Measurements from ENCODE around the gene DMRTC2.

DMRTC2 gene

DNA sequence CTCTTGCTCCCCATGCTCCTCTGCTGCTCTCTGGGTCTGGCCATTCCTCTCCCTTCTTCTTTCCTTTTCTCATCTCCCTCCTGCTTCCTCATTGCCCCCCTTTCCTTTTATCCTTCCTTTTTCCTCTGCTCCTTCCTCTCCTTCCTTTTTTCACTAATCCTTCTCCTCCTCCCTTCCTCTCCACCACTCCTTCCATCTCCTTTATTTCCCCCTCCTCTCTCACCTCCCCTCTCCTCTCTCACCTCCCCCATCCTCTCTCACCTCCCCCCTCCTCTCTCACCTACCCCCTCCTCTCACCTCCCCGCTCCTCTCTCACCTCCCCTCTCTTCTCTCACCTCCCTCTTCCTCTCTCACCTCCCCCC lies 51.7 kb downstream of the DMRTC2 start:
- H3K4me1 ChIP-seq (ENCODE audit: control insufficient read depth, low read depth, low read length), result peaks cover 4% of the 10 kb centered on the region
- H3K9me3 ChIP-seq (ENCODE audit: control insufficient read depth, low read depth, low read length), result no peaks in the 10 kb centered on the region
- H3K27me3 ChIP-seq (ENCODE audit: control insufficient read depth, insufficient read depth, low read length), result no peaks in the 10 kb centered on the region
- no peak overlapping the region for H3K9ac ChIP-seq (ENCODE audit: low read length)
- H3K36me3 ChIP-seq (ENCODE audit: control insufficient read depth, low read depth, low read length), result peaks cover 17% of the 10 kb centered on the region
- no peak overlapping the region for H3K27ac ChIP-seq (ENCODE audit: low read length)
- H3K4me3 ChIP-seq (ENCODE audit: low read length), result no peak overlapping the region

DNA sequence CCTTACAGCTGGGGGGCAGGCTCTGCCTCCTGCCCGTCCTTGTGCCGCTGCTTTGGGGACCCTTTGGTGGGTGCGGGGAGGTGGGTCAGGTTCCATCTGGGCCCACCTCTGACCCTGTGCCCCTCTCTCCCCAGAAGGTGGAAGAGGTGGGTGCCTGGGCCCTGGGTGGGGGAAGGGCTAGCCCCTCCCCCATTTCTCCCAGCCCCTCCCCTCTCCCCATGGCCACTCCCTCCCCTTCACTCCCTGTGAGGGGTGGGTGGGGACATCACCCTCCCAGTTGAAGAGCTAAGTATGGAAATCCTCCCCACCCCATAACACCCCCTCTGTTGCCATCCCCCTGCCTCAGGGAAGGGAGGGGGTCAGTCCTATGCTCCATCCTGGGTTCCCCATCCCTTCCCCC lies 52.3 kb downstream of the DMRTC2 start:
- Histone ChIP-seq H3K4me3 (ENCODE audit: low read length) (no peak overlapping the region), H3K9me3 (ENCODE audit: control insufficient read depth, low read depth, low read length) (no peaks in the 10 kb centered on the region), H3K27me3 (ENCODE audit: control insufficient read depth, insufficient read depth, low read length) (no peaks in the 10 kb centered on the region), H3K36me3 (ENCODE audit: control insufficient read depth, low read depth, low read length) (peaks cover 21% of the 10 kb centered on the region), H3K27ac (ENCODE audit: low read length) (no peak overlapping the region), H3K4me1 (ENCODE audit: control insufficient read depth, low read depth, low read length) (peaks cover 4% of the 10 kb centered on the region), H3K9ac (ENCODE audit: low read length) (no peak overlapping the region)

DNA sequence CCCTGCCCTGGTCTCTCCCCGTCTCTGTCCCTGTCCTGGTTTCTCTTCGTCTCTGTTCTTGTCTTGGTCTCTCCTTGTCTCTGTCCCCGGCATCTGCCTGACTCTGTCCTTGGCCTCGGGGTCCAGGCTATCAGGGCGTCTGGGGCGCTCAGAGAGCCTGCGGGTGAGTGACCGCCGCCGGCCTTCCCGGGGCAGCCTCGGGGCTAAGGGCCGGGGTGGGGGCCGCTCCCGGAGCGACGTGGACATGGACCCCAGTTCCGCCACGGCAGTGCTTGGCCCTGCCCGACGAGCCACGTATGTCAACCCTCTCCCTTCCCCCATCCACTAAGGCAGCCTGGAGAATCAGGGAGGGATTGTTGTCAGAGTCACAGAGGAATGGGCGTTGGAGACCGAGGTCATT lies 53.0 kb downstream of the DMRTC2 start:
- Histone ChIP-seq H3K9me3 (ENCODE audit: control insufficient read depth, low read depth, low read length) (no peaks in the 10 kb centered on the region), H3K27ac (ENCODE audit: low read length) (no peak overlapping the region), H3K27me3 (ENCODE audit: control insufficient read depth, insufficient read depth, low read length) (no peaks in the 10 kb centered on the region), H3K9ac (ENCODE audit: low read length) (no peak overlapping the region), H3K4me1 (ENCODE audit: control insufficient read depth, low read depth, low read length) (peaks cover 4% of the 10 kb centered on the region), H3K36me3 (ENCODE audit: control insufficient read depth, low read depth, low read length) (peaks cover 24% of the 10 kb centered on the region), H3K4me3 (ENCODE audit: low read length) (no peak overlapping the region)

DNA sequence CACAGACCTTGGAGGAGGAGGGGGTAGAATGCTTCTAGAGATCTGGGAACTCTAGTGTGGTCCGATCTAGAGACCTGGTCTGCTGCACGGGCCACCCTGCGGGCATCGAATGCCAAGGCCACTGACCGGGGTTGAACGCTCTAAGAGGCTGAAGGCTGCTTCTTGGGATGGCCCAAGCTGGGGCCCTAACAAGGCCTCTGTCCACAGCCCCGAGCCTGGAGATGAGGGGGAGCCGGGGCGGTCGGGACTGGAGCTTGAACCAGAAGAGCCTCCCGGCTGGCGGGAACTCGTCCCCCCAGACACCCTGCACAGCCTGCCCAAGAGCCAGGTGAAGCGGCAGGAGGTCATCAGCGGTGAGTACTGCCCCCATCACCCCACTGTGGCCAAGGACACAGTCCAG lies 53.4 kb downstream of the DMRTC2 start:
- Histone ChIP-seq H3K4me3 (ENCODE audit: low read length) (no peak overlapping the region), H3K9me3 (ENCODE audit: control insufficient read depth, low read depth, low read length) (no peaks in the 10 kb centered on the region), H3K4me1 (ENCODE audit: control insufficient read depth, low read depth, low read length) (peaks cover 4% of the 10 kb centered on the region), H3K27ac (ENCODE audit: low read length) (no peak overlapping the region), H3K36me3 (ENCODE audit: control insufficient read depth, low read depth, low read length) (peaks cover 25% of the 10 kb centered on the region), H3K9ac (ENCODE audit: low read length) (no peak overlapping the region), H3K27me3 (ENCODE audit: control insufficient read depth, insufficient read depth, low read length) (no peaks in the 10 kb centered on the region)

Data from iPS-18a (cell line).